HG03565 (cell line): ENCODE data around the gene MUC5B.
"Not testable (repeated sequence)": the region's sequence is repeated elsewhere in the genome, so short reads cannot be mapped to it uniquely, and the experiment has no call there.

ENCODE experiments used
- ATAC-seq: cut with Tn5 transposase; IDR thresholded peaks from one replicate; pipeline ENCODE4 v1.9.1; 2021; ENCODE audit warnings: mild to moderate bottlenecking, moderate library complexity; ENCODE audit not compliant: unreplicated experiment

MUC5B gene

GRCh38 chr11:1244557-1244956, 21.7 kb downstream of the MUC5B start:
- not testable (repeated sequence) for ATAC-seq

- ATAC-seq, result not testable (repeated sequence)
These were observed 22.9 kb downstream of the MUC5B start for GRCh38 chr11:1245717-1246116.

DNA sequence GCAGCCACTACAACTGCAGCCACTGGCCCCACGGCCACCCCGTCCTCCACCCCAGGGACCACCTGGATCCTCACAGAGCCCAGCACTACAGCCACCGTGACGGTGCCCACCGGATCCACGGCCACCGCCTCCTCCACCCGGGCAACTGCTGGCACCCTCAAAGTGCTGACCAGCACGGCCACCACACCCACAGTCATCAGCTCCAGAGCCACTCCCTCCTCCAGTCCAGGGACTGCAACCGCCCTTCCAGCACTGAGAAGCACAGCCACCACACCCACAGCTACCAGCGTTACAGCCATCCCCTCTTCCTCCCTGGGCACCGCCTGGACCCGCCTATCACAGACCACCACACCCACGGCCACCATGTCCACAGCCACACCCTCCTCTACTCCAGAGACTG, 23.4 kb downstream of the MUC5B start:
- not testable (repeated sequence) for ATAC-seq

DNA sequence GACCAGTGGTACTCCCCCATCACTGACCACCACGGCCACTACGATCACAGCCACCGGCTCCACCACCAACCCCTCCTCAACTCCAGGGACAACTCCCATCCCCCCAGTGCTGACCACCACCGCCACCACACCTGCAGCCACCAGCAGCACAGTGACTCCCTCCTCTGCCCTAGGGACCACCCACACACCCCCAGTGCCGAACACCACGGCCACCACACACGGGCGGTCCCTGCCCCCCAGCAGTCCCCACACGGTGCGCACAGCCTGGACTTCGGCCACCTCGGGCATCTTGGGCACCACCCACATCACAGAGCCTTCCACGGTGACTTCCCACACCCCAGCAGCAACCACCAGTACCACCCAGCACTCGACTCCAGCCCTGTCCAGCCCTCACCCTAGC, 24.2 kb downstream of the MUC5B start:
- ATAC-seq, result not testable (repeated sequence)

GRCh38 chr11:1248951-1249350, 26.1 kb downstream of the MUC5B start:
- ATAC-seq, result not testable (repeated sequence)

DNA sequence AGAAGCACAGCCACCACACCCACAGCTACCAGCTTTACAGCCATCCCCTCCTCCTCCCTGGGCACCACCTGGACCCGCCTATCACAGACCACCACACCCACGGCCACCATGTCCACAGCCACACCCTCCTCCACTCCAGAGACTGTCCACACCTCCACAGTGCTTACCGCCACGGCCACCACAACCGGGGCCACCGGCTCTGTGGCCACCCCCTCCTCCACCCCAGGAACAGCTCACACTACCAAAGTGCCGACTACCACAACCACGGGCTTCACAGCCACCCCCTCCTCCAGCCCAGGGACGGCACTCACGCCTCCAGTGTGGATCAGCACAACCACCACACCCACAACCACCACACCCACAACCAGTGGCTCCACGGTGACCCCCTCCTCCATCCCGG, 27.5 kb downstream of the MUC5B start:
- not testable (repeated sequence) for ATAC-seq

DNA sequence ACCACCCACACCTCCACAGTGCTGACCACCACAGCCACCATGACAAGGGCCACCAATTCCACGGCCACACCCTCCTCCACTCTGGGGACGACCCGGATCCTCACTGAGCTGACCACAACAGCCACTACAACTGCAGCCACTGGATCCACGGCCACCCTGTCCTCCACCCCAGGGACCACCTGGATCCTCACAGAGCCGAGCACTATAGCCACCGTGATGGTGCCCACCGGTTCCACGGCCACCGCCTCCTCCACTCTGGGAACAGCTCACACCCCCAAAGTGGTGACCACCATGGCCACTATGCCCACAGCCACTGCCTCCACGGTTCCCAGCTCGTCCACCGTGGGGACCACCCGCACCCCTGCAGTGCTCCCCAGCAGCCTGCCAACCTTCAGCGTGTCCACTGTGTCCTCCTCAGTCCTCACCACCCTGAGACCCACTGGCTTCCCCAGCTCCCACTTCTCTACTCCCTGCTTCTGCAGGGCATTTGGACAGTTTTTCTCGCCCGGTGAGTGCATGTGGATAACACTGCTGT, 28.4 kb downstream of the MUC5B start:
- ATAC-seq, result no peak

DNA sequence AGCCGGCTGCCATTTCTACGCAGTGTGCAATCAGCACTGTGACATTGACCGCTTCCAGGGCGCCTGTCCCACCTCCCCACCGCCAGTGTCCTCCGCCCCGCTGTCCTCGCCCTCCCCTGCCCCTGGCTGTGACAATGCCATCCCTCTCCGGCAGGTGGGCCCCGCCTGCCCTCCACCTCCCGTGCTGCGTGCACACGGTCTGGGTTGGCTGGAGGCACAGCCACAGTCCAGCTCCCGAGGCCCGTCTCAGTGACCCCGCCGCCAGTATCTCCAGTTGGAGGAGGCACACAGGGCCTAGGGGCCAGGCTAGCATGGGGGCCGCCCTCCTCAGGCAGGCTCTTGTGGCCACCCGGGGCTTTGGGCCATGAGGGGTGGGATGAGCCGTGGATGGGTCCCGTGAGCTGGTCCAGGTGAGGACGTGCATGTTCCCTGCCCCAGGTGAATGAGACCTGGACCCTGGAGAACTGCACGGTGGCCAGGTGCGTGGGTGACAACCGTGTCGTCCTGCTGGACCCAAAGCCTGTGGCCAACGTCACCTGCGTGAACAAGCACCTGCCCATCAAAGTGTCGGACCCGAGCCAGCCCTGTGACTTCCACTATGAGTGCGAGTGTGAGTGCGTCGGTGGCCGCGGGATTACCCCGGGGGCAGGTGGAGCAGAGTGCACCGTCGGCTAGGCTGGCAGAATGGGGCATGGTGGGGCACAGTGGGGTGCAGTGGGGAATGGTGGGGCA, 29.7 kb downstream of the MUC5B start:
- ATAC-seq, result no peak

- no peak for ATAC-seq
These were observed 30.2 kb downstream of the MUC5B start for GRCh38 chr11:1253103-1253485.

DNA sequence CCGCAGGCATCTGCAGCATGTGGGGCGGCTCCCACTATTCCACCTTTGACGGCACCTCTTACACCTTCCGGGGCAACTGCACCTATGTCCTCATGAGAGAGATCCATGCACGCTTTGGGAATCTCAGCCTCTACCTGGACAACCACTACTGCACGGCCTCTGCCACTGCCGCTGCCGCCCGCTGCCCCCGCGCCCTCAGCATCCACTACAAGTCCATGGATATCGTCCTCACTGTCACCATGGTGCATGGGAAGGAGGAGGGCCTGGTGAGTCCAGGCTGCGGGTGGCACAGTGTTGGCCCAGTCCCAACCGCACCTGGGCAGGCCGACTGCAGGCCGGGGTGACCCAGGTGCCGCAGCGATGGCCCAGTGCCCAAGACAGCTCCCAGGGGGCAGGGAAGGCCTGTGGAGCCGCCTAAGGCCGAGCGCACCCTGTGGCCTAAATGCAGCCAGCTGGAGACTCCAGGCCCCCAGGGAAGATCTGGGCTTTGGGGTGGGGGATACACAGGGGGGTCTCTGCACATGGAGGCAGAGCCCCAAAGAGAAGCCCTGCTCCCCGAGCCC, 31.3 kb downstream of the MUC5B start:
- ATAC-seq, result no peak

GRCh38 chr11:1254733-1255132, 31.9 kb downstream of the MUC5B start:
- no peak for ATAC-seq

- ATAC-seq, result no peak
These were observed 32.3 kb downstream of the MUC5B start for GRCh38 chr11:1255151-1255550.

GRCh38 chr11:1256257-1257045, 33.6 kb downstream of the MUC5B start:
- no peak for ATAC-seq

DNA sequence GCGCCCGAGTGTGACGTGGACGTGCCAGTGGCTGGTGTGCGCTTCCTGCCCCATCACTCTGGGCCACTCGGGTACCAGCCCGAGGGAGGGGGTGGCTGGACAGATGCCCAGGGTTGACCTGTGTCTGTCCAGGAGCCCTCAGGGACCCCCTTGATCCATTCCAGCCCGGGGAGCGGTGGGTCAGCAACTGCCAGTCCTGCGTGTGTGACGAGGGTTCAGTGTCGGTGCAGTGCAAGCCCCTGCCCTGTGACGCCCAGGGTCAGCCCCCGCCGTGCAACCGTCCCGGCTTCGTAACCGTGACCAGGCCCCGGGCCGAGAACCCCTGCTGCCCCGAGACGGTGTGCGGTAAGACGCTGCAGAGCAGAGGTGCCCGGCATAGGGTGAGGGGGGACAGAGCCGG, 34.5 kb downstream of the MUC5B start:
- ATAC-seq, result no peak

DNA sequence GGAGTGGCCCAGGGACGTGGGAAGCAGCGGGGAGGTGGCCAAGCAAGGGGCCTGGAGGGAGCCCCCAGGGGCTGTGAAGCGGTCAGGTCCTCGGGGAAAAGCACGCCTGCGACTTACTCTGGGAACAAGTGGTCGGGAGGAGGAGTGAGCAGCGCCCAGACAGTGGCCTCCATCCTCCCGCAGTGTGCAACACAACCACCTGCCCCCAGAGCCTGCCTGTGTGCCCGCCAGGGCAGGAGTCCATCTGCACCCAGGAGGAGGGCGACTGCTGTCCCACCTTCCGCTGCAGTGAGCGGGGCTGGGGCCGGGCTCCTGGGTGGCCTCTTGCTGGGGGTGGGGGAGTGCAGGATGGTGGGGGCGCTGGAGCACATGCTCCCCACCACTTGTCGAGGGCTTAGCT, 35.0 kb downstream of the MUC5B start:
- no peak for ATAC-seq

DNA sequence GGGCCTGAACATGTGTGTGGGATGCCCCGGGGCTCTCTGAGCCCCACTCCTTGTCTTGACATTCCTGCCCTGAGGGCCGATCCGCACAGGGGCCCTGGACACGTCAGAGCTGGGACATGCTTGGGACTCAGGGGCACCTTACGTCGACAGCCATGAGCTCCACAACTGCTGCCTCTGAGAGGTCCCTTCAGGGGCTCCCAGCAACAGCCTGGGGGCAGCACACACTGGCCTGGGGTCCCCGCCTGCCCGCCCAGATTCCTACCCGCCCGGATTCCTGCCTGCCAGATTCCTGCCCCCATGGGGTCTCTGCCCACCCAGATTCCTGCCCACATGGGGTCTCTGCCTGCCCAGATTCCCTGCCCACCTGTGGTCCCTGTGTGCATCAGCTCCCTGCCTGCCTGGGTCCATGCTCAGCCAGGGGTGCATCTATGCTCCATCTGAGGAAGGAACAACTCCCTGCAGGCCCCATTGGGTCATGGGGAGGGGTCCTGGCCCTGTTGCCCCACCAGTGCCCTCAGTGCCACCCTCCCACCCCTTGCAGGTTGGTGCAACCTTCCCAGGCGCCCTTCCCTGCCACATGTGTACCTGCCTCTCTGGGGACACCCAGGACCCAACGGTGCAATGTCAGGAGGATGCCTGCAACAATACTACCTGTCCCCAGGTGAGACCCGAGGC, 35.7 kb downstream of the MUC5B start:
- ATAC-seq, result no peak

DNA sequence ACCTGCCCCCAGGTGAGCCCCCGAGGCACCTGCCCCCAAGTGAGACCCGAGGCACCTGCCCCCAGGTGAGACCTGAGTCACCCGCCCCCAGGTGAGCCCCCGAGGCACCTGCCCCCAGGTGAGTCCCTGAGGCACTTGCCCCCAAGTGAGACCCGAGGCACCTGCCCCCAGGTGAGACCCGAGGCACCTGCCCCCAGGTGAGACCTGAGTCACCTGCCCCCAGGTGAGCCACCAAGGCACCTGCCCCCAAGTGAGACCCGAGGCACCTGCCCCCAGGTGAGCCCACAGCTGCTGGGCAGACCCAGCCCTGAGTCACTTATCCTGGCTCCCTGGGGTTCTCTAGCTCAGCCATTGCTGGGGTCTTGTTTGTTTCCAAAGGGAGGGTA, 36.2 kb downstream of the MUC5B start:
- no peak for ATAC-seq

GRCh38 chr11:1259561-1259960, 36.7 kb downstream of the MUC5B start:
- ATAC-seq, result no peak

- ATAC-seq, result no peak
These were observed 37.2 kb downstream of the MUC5B start for GRCh38 chr11:1260023-1260501.

GRCh38 chr11:1260620-1261019, 37.8 kb downstream of the MUC5B start:
- no peak for ATAC-seq
